Neural cell (in vitro differentiated cells): Measurements from ENCODE around the gene MAD1L1.

ENCODE experiments used
- CTCF ChIP-seq: fragments of 450-650 bp; IDR thresholded peaks from 2 replicates; pipeline ENCODE4 v1.5.1; 2014; ENCODE audit warnings: antibody characterized with exemption, mild to moderate bottlenecking, moderate library complexity; ENCODE audit not compliant: poor library complexity, severe bottlenecking
- EZH2 ChIP-seq: fragments of 200-600, 300-800 bp; shearing (Covaris generic), sonication (generic); IDR thresholded peaks from 2 replicates; pipeline ENCODE4 v1.6.1; 2014; ENCODE audit warnings: antibody characterized with exemption, low read length, borderline replicate concordance, mild to moderate bottlenecking; ENCODE audit not compliant: insufficient read depth, poor library complexity, severe bottlenecking
- MXI1 ChIP-seq: fragments of 450-650 bp; conservative IDR thresholded peaks from 2 replicates; pipeline ENCODE4 v1.6.1; 2014; ENCODE audit warnings: antibody characterized with exemption, mild to moderate bottlenecking; ENCODE audit not compliant: poor library complexity, severe bottlenecking
- POLR2AphosphoS5 ChIP-seq: IDR thresholded peaks from 2 replicates; pipeline ENCODE4 v1.6.1; 2012
- RAD21 ChIP-seq: fragments of 450-650 bp; conservative IDR thresholded peaks from 2 replicates; pipeline ENCODE4 v1.6.1; 2014; ENCODE audit warnings: antibody characterized with exemption, mild to moderate bottlenecking, moderate library complexity
- TAF1 ChIP-seq: IDR thresholded peaks from 2 replicates; pipeline ENCODE4 v1.6.1; 2012; ENCODE audit warnings: low read depth

- TF ChIP-seq CTCF (no peak), EZH2 (no peak), RAD21 (no peak), POLR2AphosphoS5 (no peak), TAF1 (no peak), MXI1 (no peak)
Observed at GRCh38 chr7:2201128-2201527, 31.6 kb downstream of the MAD1L1 start.
